MM.1S (cell line): ENCODE data around the gene POLR2A.
A peak's percentile ranks its signal among the peaks of the same experiment; 100 is the strongest.

Experiments used
- DNase-seq: peaks from one replicate; pipeline ENCODE4 v3.0.0-alpha.2; 2015
- H2AFZ ChIP-seq: fragments of 300-600 bp; sonication (generic); 2 replicates; pipeline ENCODE4 v1.6.0; 2016; ENCODE audit warnings: antibody characterized with exemption, low read length
- H3F3A ChIP-seq: fragments of 300-600 bp; sonication (generic); 2 replicates; pipeline ENCODE4 v1.6.1; 2016; ENCODE audit warnings: mild to moderate bottlenecking, antibody characterized with exemption, low read length, moderate library complexity, mixed read lengths; ENCODE audit not compliant: insufficient read depth
- H3K27ac ChIP-seq: fragments of 300-600 bp; sonication (generic); 2 replicates; pipeline ENCODE4 v1.5.1; 2016; ENCODE audit warnings: mild to moderate bottlenecking, low read length
- H3K27me3 ChIP-seq: fragments of 300-600 bp; sonication (generic); replicated peaks from 2 replicates; pipeline ENCODE4 v1.6.0; 2016; ENCODE audit warnings: low read length; ENCODE audit not compliant: insufficient read depth
- H3K36me3 ChIP-seq: fragments of 300-600 bp; sonication (generic); replicated peaks from 2 replicates; pipeline ENCODE4 v1.6.1; 2016; ENCODE audit warnings: mild to moderate bottlenecking, low read length, mixed read lengths; ENCODE audit not compliant: insufficient read depth
- H3K4me1 ChIP-seq: fragments of 300-600 bp; sonication (generic); 2 replicates; pipeline ENCODE4 v1.6.1; 2016; ENCODE audit warnings: low read length, mixed read lengths
- H3K4me2 ChIP-seq: fragments of 300-600 bp; sonication (generic); 2 replicates; pipeline ENCODE4 v1.6.0; 2016; ENCODE audit warnings: low read depth, low read length
- H3K4me3 ChIP-seq: fragments of 300-600 bp; sonication (generic); 2 replicates; pipeline ENCODE4 v1.5.1; 2016; ENCODE audit warnings: low read length, mixed read lengths
- H3K79me2 ChIP-seq: fragments of 300-600 bp; sonication (generic); 2 replicates; pipeline ENCODE4 v1.6.1; 2016; ENCODE audit warnings: mixed run types, low read length, mixed read lengths
- H3K9ac ChIP-seq: fragments of 300-600 bp; sonication (generic); 2 replicates; pipeline ENCODE4 v1.6.1; 2016; ENCODE audit warnings: low read length, mixed read lengths
- H3K9me2 ChIP-seq: fragments of 300-600 bp; sonication (generic); replicated peaks from 2 replicates; pipeline ENCODE4 v1.6.1; 2016; ENCODE audit warnings: mild to moderate bottlenecking, low read length, mixed read lengths; ENCODE audit not compliant: insufficient read depth
- H3K9me3 ChIP-seq: fragments of 300-600 bp; sonication (generic); replicated peaks from 2 replicates; pipeline ENCODE4 v1.6.1; 2016; ENCODE audit warnings: mild to moderate bottlenecking, low read length, mixed read lengths; ENCODE audit not compliant: insufficient read depth
- H4K20me1 ChIP-seq: fragments of 300-600 bp; sonication (generic); 2 replicates; pipeline ENCODE4 v1.6.1; 2016; ENCODE audit warnings: mild to moderate bottlenecking, low read length, moderate library complexity, mixed read lengths; ENCODE audit not compliant: insufficient read depth
- CTCF ChIP-seq: fragments of 300-600 bp; sonication (generic); IDR thresholded peaks from 2 replicates; pipeline ENCODE4 v1.5.1; 2016; ENCODE audit warnings: antibody characterized with exemption, low read length, mixed read lengths
- EZH2 ChIP-seq: fragments of 300-600 bp; sonication (generic); optimal IDR thresholded peaks from 2 replicates; pipeline ENCODE3; 2017; ENCODE audit warnings: low read depth, mild to moderate bottlenecking, antibody characterized with exemption, low read length, mixed read lengths
- EZH2phosphoT487 ChIP-seq: fragments of 300-600 bp; sonication (generic); IDR thresholded peaks from 2 replicates; pipeline ENCODE4 v1.6.1; 2018; ENCODE audit warnings: antibody characterized with exemption, low read length

POLR2A gene

GRCh38 chr17:7444682-7445618 lies 39.2 kb upstream of the POLR2A start, which contains the start of gene CHRNB1:
Gene CHRNB1, plus strand, starts transcription at chr17:7445061. Its CDS starts 67 bp downstream, at chr17:7445128.
- Histone ChIP-seq H4K20me1 (no peaks in the 10 kb centered on the region), H3K4me2 (peak within 1 kb of the TSS; percentile 52; the same call in 1 of the 2 replicates), H3K27ac (no peak within 1 kb of the TSS), H3K4me3 (no peak within 1 kb of the TSS), H3K27me3 (peaks cover 88% of the 10 kb centered on the region), H3K4me1 (no peaks in the 10 kb centered on the region), H3K9ac (no peak within 1 kb of the TSS), H2AFZ (no peak within 1 kb of the TSS), H3F3A (no peaks in the 10 kb centered on the region), H3K79me2 (no peaks in the 10 kb centered on the region), H3K9me2 (no peaks in the 10 kb centered on the region), H3K9me3 (no peaks in the 10 kb centered on the region), H3K36me3 (no peaks in the 10 kb centered on the region)
- TF ChIP-seq EZH2phosphoT487 (no peak), EZH2 (no peak), CTCF (no peak)
- DNase-seq, result no peak

- peaks cover 82% of the 10 kb centered on the region for H3K27me3 ChIP-seq
- no peaks in the 10 kb centered on the region for H3K4me1 ChIP-seq
- DNase-seq, result no peak
- H3K9me2 ChIP-seq, result no peaks in the 10 kb centered on the region
- H3K4me3 ChIP-seq, result no peak overlapping the region
- H3K9me3 ChIP-seq, result no peaks in the 10 kb centered on the region
- no peaks in the 10 kb centered on the region for H4K20me1 ChIP-seq
- H3K9ac ChIP-seq, result no peak overlapping the region
- H3K4me2 ChIP-seq, result peak overlapping the region; percentile 52; the same call in 1 of the 2 replicates
- H3F3A ChIP-seq, result no peaks in the 10 kb centered on the region
- H2AFZ ChIP-seq, result no peak overlapping the region
- H3K79me2 ChIP-seq, result no peaks in the 10 kb centered on the region
- TF ChIP-seq CTCF, result no peak
- no peak for TF ChIP-seq EZH2phosphoT487
- no peak for TF ChIP-seq EZH2
- H3K36me3 ChIP-seq, result no peaks in the 10 kb centered on the region
- no peak overlapping the region for H3K27ac ChIP-seq
Observed at GRCh38 chr17:7445619-7445968, 38.6 kb upstream of the POLR2A start.

- Histone ChIP-seq H3K27me3 (peaks cover 53% of the 10 kb centered on the region), H3K9me3 (no peaks in the 10 kb centered on the region), H3K4me3 (no peak overlapping the region), H3K27ac (no peak overlapping the region), H4K20me1 (no peaks in the 10 kb centered on the region), H3F3A (no peaks in the 10 kb centered on the region), H3K9ac (no peak overlapping the region), H3K36me3 (no peaks in the 10 kb centered on the region), H3K4me1 (no peaks in the 10 kb centered on the region), H3K9me2 (no peaks in the 10 kb centered on the region), H2AFZ (no peak overlapping the region), H3K79me2 (no peaks in the 10 kb centered on the region), H3K4me2 (no peak overlapping the region)
- no peak for DNase-seq
- TF ChIP-seq EZH2 (no peak), EZH2phosphoT487 (no peak), CTCF (no peak)
Observed at GRCh38 chr17:7448461-7448860, 35.7 kb upstream of the POLR2A start.
